Ecto neural progenitor cell (in vitro differentiated cells): ENCODE measurements around the gene FOXK1.

Source experiments
- DNase-seq: peaks from one replicate; pipeline ENCODE4 v3.0.0-alpha.2; 2018; ENCODE audit warnings: low spot score

FOXK1 gene

DNA sequence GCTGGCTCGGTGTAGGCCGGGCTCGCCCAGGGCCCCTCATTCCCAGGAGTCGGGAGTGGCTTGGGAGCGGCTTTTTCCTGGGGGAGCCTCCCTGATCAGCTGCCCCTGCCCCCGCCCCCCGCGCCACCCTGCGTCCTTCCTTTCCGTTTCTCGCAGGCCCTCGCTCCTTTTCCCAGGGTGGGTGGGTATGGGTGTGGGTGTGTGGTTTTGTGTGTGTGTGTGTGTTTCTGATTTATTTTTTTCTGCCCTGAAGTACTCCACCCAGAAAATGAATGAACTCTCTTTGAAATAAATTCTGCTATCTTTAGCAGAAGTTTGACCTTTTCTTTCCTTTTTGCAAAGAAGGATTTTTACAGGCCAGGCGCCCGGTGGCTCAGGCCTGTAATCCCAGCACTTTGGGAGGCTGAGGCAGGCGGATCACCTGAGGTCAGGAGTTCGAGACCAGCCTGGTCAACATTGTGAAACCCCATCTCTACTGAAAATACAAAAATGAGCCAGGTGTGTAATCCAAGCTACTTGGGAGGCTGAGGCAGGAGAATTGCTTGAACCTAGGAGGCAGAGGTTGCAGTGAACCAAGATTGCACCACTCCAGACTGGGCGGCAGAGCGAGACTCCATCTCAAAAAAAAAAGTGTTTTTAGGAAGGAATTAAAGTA is 63.3 kb downstream of the FOXK1 start:
- no peak for DNase-seq

DNA sequence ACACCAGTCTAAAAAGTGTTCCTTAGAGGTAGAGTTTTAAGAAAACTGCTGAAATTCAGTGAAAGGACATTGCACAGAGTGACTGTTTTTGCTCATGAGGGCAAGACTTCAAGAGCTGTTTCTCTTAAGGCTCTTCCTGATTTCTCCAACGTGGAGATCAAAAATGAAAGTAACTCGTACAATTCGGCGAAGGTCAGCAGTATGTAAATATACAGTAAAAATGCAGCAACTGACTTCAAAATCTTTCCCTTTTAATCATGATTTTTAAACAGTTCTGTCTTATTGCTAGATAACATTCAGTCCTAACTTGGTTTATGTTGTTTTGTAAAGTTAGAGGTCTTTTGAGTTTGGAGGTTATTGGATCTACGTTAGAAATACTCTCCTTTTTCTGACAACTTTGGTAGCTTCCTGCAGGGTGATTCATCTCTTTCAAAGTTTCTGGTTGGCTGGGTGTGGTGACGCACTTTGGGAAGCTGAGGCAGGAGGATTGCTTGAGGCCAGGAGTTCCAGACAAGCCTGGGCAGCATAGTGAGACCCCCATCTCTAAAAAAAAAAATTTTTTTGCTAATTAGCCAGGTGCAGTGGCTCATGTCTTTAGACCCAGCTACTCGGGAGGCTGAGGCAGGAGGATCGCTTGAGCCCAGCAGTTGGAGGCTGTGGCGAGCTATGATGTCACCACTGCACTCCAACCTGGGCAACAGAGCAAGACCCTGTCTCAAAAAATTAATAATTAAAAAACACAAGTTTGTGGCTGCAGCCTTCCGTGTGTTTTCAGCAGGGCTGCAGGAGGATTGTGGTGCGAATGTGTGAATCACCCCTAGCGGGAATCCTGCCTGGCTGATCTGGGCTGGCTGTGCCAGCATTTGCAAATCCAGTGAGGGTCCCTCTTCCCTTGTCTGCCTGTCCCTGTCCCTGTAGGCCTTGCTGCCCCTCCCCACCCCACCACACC is 64.2 kb downstream of the FOXK1 start:
- DNase-seq, result no peak

DNA sequence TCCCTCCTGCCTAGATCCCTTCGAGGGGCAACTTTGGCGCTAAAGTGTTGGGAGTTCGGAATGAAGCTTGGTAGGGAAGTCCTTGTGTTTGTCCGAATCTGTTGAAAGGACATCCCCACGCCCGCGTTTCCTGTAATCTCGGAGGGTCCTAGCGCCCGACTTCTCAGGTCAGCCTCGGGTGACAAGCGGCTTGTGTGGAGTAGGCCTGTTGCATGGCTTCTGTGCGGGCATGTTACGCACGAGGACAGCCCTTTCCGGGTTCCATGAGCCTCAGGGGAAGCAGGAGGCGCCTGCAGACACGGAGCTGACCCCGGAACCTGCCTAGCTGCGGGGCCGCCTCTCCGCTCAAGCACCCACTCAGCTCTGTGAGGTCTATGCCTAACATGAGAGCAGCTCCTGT is 64.9 kb downstream of the FOXK1 start:
- DNase-seq, result no peak

DNA sequence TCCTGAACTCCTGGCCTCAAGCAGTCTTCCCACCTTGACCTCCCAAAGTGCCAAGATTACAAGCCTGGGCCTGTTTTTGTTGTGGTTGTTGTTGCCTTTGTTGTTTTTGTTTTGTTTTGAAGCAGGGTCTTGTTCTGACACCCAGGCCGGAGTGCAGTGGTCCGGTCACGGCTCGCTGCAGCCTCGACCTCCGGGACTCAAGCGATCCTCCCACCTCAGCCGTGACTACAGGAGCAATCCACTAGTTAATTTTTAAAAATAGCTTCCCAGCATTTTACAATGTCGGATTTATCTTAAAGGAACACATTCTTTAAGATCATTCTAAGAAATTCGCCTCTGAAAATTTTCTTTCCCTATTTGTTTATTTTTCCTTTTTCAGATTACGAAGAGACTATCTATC is 65.7 kb downstream of the FOXK1 start:
- DNase-seq, result no peak

DNA sequence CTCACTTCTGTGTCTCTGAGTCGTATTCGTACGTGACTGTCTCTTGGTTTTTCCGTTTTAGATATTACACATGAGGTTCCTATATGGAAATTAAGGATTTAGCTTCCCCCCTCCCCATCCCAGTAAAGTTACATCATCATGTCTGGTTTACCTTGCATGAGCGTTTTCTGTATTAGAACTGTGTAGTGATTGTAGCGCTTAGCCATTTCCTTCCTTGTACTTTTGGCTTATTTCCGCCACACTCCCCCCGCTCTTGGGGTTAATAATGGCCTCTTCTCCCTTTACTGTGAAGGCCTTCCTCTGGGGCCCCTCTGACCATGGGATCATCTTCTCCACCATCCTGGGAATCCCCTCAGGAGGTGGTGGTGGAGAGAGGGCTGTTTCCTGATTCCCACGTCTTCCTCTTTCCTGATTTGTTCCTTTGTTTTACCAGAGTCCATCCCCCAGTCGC is 66.2 kb downstream of the FOXK1 start:
- DNase-seq, result no peak

DNA sequence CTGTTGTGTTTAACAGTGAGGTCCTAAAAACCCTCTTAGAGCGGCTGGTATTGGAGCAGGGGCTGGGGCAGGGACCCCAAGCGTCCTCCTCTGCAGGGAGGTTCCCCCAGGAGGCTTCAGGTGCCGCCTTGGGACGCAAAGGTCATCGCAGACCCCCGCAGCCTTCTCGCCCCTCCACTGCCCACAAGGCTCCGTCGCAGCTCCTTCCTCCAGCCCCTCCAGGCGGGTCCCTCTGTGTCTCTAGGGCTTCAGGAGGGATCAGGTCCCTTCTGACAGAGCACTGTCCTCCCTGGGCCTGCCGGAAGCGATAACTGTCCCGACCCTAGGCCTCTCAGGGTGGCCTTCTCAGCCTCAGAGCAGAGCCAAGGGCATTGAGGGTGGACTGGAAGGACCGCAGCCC is 67.3 kb downstream of the FOXK1 start:
- no peak for DNase-seq

DNA sequence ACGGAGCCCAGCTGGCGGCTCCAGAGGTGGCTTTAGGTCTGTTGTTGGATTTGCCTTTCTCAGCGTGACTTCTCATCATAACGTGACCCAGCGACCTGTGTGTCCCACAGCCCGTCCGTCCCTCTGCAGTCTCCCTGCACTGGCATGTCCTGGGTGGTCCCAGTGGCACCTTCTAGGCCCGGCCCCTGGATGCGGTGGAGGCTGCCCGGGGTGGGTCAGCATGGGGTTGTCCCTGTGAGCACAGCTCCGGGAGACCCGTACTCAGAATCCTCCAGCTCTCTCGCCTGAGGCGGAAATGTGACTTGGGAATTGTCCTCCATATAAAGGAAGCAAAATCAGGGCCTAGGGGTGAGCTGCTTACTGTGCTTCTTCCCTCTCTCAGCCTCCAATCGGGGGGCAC is 67.7 kb downstream of the FOXK1 start:
- DNase-seq, result no peak

DNA sequence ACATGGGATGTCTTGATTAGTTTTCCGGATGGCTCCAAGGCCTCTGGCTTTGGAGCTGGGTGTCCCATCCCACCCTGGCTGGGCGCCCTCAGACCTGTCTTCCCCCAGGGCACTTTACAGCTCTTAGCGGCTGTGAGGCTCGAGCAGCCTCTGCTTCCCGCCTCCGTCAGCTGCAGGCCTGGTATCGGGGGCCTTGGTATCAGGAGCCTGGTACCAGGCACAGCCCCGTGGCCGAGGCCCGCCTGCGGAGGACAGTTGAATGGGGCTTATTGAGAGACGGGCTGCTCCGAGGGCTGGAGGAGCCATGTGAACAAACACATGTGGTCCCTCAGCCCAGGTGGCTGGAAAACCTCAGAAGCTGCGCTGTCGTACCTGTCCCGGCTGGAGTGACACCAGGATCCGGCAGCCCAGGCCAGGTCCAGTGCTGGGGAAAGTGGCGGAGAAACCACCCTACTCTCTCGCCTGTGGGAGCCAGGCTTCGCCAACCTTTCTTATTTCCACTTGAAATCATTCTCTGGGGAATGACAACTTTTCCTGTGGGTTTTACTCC is 69.4 kb downstream of the FOXK1 start:
- no peak for DNase-seq

DNA sequence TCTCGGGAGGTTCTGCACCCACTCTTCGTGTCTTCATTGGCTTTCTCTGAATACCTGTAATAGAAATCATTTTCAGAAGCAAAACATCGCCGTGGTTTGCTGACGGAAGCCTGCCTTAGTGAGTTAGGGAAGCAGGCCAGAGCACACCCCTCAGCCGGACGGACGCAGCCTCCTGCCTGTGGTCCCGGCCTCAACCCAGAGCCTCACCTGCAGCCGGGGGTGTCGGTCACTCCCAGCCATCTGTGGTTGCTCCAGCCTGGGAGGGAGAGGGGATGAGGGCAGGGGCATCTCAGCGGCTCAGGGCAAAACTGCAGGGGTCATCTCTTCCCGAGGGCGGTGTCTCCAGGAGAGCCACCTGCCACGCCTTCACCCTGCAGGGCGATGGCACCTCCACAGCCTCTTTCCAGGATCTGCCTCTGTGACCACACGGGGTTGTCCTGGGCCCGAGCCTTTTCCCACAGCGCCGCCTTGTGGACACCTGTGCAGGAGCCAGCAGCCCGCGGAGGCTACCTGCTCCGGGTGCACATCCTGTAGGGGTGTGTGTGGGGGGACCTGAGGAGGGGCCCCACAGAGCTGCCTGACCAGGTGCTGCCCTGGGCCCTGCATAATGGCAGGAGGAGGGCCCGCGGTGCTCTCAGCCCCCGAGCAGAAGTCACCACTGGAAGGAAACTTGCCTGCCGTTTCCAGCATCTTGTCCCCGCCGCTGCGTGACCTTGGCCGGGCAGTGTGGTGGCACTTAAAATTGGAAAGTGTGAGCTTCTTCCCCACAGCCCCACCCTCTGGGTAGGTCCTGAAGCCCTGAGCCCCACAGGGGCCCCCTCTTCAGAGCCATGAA is 71.7 kb downstream of the FOXK1 start:
- DNase-seq, result peak; percentile 90

DNA sequence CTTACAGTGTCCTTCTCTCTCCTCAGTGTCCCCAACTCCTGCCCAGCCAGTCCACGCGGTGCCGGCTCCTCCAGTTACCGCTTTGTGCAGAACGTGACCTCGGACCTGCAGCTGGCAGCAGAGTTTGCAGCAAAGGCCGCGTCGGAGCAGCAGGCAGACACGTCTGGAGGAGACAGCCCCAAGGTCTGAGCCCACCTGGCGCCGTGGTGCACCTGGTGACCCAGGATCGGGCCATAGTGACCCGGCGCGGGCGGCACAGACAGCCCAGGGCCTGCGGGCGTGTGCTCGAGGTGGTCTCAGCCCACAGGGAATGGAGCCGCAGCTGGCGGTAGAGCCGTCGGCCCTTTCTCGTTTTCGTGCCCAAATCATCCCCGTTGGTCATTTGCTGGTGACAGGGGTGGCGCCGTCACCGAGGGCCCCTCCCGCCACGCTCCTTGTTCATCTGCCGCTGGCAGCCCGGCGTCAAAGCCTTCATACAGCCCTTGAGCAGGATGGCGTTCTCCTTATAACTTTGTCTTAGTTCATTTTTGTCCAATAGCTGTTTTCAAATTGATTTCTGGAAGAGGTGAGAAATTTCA is 72.4 kb downstream of the FOXK1 start:
- DNase-seq, result no peak

DNA sequence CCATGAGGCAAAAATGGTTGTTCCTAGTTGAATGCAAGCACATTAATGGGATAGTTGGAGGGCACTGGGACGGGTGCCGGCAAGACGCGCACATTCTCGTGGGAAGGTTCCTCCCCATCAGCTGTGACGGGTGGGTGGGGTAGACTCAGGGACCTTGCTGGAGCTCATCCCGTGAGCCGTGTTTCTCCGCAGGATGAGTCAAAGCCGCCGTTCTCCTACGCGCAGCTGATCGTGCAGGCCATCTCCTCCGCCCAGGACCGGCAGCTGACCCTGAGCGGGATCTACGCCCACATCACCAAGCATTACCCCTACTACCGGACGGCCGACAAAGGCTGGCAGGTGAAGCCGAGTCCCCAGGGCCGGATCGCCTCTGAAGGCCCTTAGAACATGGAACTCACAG is 73.0 kb downstream of the FOXK1 start:
- DNase-seq, result no peak

DNA sequence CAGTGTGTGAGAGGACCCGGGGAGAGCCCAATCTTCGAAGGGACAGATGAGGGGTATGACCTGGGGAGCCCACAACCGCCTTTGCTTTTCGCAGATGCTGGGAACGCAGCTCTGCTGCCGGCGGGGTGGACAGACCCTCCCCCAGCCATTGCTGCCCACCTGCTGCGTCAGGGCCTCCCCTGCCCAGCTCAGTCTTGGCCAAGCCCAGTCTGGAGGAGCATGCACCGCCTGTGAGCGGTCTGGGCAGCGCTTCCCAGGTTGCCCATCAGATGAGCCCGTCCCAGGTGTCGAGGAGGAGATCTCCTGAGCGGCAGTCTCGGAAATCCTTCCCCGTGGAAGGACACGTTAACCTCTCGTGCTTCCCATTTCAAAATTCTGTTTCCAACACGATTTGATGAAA is 76.0 kb downstream of the FOXK1 start:
- DNase-seq, result no peak

DNA sequence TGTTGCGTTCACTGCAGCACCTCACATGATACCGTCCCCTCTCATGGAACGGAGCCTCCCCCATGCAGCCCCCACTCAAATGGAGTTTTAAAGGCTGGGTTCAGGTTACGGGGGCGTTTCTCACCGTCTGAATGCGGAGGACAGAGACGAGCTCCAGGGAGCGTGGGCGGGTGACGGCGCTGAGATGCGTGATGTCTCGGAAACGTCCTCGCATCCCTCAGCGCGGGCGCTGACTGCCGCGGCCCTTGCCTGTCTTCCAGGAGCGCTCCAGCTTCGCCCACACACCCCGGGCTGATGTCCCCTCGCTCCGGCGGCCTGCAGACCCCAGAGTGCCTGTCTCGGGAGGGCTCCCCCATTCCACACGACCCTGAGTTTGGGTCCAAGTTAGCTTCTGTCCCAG is 76.7 kb downstream of the FOXK1 start:
- no peak for DNase-seq

DNA sequence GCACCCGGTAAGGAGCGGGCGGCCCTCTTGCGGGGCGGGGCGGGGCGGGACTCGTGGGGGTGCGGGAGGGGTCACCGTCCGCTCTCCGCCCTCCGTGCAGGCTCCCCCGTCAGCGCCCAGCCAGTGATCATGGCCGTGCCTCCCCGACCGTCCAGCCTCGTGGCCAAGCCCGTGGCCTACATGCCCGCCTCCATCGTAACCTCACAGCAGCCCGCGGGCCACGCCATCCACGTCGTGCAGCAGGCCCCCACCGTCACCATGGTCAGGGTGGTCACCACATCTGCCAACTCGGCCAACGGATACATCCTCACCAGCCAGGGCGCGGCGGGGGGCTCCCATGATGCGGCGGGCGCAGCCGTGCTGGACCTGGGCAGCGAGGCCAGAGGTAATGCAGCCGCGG is 77.1 kb downstream of the FOXK1 start:
- DNase-seq, result no peak

DNA sequence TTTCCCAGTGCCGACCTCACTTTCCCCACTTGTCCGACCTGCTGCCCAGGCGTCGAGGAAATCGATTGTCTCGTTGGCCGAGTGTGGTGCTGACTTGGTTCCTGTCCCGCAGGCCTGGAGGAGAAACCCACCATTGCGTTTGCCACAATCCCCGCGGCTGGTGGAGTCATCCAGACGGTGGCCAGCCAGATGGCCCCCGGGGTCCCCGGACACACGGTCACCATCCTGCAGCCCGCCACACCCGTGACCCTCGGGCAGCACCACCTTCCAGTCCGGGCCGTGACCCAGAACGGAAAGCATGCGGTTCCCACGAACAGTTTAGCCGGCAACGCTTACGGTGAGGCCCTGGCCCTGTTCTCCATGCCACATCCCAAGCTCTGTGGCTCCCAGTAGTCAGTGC is 78.9 kb downstream of the FOXK1 start:
- no peak for DNase-seq

DNA sequence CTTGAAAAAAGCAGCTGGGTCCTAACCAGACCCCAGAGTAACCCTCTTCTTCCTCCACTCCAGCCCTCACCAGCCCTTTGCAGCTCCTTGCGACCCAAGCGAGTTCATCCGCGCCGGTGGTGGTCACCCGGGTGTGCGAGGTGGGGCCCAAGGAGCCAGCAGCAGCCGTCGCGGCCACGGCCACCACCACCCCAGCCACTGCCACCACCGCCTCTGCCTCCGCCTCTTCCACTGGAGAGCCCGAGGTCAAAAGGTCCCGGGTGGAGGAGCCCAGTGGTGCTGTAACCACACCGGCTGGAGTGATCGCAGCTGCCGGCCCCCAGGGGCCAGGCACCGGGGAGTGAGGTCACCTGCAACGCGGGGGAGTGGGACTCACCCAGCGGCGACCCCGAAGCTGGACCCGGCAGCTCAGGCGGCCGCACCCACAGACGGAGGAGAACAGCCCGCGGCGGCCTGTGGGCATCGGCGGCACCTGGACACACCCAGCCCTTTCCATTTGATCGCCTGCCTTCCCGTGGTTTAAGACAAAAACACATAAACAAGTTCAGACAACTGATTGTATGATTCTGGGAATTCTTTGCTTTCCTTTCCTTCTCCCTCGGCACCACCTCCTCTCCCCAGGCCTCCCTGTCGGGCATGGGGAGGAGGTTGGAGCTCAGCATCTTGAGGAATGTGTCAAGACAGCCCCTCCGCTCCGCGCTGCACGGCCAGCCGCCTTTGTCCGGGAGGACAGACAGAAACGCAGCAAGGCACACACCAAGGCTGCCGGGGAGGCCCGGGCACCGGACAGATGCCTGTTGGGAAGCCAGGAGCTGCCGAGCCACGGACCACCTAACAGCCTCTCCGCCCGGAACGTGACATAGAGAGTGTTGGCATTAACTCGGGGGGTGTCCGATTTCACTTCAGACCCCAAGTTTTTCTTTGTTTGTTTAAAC is 80.3 kb downstream of the FOXK1 start:
- no peak for DNase-seq

DNA sequence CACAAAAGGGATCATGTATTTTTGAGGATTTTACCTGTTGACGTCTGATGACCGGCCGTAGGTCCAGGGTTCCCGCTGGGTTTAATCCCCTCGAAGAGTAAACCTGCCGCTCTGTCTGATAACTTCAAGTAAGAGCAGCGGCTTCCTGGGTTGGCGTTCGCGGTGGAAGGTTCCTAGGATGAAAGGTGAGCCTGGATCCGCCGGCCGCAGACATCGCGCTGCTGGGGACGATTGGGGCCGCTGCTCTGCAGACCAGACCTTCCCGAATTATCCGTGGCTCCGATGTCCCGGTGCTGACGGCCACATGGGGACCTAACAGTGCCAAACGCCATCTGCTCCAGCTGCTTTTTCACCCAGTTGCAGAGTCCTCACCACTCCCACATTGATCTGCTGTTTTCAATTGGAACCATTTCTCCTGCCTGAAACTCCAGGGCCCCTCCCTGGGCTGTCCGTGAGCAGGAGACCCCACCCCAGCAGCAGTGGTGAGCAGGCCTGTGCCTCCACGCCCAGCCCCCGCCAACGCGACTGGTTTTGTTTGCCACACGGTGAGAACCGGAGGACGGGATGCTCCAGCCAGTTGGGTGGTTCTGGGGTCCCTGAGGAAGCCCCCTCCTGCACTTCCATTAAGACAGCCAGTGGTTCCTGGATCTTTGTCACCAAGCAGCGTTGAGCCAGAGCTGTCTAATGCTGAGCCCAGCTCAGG is 81.1 kb downstream of the FOXK1 start:
- DNase-seq, result no peak

DNA sequence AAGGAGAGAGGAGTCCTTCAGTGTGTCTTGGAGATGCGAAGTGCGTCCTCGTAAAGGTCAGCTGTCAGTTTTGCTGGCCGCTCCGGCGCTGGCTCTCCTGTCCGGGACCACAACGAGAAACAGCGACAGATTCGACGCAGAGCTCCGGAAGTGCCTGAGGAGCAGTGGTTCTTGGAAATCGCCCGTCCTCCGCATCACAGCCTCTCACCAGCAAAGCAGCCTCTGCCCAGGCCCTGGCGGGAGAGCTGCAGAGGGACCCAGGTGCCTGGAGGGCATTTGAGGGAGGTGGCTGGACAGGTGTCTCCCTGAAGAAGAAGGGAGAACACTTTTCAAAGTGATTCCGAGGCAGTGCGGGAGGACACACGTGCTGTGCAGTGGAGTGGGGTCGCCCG is 81.7 kb downstream of the FOXK1 start:
- no peak for DNase-seq

DNA sequence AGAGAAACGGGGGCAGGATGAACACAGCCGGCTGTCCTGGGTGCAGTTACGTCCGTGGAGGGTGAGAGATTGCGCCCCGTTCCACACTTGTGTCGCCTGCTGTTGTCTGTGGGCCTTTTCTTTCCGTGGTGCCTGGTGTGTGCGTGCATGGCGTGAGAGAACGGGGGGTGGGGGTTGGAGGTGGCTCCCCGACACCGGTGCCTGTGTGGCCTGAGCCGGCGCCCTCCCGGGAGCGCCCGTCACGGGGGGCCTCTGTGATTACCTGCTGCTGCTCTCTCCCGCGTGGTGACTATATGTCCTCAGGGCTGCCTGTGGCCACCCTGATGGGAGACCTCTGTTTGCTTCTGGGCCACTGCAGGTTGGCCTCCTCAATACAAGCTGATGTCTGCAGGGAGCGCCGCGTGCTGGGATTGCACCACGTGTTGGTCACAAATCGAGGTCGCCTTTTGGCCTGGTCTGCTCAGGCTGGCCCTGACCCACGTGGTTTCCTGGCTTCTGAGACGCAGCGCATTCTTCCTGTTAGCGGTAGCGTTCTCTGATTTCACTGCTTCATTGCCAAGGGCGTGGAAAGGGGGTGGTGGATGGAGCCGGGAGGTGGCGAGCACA is 82.4 kb downstream of the FOXK1 start:
- no peak for DNase-seq
